ENCODE data around the gene UTRN. TPM values are rescaled to one million over a fixed set of nuclear protein-coding genes. Genes with fewer than 3 reads are reported as not detected.

UTRN gene
- total and polyA plus RNA-seq, 2 donors (not counting 1 experiment from before 2014, with no cell fraction given): 43.9 to 130 TPM

DNA sequence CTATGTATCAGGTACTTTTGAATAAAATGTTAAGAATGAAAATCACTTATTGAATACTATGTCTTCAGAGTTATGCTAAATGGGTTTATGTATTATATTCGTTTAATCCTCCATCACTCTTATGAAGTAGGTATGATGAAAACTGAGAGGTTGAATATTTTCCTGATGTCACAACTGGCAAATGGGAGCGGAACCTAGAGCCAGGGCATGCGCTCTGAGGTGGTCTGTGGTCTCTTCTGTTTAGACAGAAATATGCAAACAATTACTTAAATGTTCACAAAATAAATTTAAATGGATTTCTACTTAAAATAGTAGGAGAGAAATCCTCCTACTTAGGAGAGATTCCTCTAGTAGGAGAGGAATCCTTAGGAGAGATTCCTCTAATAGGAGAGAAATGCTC is 21.3 kb upstream of the UTRN start:
- Histone ChIP-seq H2AFZ (ENCODE audit: low read length) (no peak overlapping the region), H4K20me1 (ENCODE audit: control insufficient read depth, extremely low read depth, insufficient read depth, low read length) (no peaks in the 10 kb centered on the region), H3K4me1 (ENCODE audit: control insufficient read depth, extremely low read depth, insufficient read depth, low read length) (peaks cover 6% of the 10 kb centered on the region), H3K27ac (ENCODE audit: insufficient read depth, low read length) (peak overlapping the region; percentile 58), H3K36me3 (ENCODE audit: control insufficient read depth, insufficient read depth, low read length) (no peaks in the 10 kb centered on the region), H3K27me3 (ENCODE audit: control insufficient read depth, insufficient read depth, low read length) (no peaks in the 10 kb centered on the region), H3K4me2 (ENCODE audit: extremely low read depth, insufficient read depth, low read length) (no peak overlapping the region), H3K9ac (ENCODE audit: insufficient read depth, low read length) (no peak overlapping the region), H3K79me2 (ENCODE audit: control insufficient read depth, insufficient read depth, low read length) (no peaks in the 10 kb centered on the region), H3K9me3 (ENCODE audit: control insufficient read depth, insufficient read depth, low read depth, low read length) (no peaks in the 10 kb centered on the region), H3K4me3 (replicated peaks in 1 of 4; ENCODE audit: control extremely low read depth in 1 of 4, insufficient read depth in 1 of 4, low read depth in 3 of 4, low read length in 4 of 4) (no peak overlapping the region)
- DNase-seq (ENCODE audit: low read depth in 2 of 2): peak in 1 of 2 donors; percentile 56
- TF ChIP-seq, protein P1, sequence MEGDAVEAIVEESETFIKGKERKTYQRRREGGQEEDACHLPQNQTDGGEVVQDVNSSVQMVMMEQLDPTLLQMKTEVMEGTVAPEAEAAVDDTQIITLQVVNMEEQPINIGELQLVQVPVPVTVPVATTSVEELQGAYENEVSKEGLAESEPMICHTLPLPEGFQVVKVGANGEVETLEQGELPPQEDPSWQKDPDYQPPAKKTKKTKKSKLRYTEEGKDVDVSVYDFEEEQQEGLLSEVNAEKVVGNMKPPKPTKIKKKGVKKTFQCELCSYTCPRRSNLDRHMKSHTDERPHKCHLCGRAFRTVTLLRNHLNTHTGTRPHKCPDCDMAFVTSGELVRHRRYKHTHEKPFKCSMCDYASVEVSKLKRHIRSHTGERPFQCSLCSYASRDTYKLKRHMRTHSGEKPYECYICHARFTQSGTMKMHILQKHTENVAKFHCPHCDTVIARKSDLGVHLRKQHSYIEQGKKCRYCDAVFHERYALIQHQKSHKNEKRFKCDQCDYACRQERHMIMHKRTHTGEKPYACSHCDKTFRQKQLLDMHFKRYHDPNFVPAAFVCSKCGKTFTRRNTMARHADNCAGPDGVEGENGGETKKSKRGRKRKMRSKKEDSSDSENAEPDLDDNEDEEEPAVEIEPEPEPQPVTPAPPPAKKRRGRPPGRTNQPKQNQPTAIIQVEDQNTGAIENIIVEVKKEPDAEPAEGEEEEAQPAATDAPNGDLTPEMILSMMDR (conservative IDR thresholded peaks at IDR 0.05 in 1 of 2, IDR thresholded peaks at IDR 0.05 in 1 of 2; ENCODE audit: low read depth in 1 of 2, low read length in 2 of 2): no peak
- no peak for TF ChIP-seq EZH2 (IDR thresholded peaks at IDR 0.05; ENCODE audit: low read length, missing control alignments)

DNA sequence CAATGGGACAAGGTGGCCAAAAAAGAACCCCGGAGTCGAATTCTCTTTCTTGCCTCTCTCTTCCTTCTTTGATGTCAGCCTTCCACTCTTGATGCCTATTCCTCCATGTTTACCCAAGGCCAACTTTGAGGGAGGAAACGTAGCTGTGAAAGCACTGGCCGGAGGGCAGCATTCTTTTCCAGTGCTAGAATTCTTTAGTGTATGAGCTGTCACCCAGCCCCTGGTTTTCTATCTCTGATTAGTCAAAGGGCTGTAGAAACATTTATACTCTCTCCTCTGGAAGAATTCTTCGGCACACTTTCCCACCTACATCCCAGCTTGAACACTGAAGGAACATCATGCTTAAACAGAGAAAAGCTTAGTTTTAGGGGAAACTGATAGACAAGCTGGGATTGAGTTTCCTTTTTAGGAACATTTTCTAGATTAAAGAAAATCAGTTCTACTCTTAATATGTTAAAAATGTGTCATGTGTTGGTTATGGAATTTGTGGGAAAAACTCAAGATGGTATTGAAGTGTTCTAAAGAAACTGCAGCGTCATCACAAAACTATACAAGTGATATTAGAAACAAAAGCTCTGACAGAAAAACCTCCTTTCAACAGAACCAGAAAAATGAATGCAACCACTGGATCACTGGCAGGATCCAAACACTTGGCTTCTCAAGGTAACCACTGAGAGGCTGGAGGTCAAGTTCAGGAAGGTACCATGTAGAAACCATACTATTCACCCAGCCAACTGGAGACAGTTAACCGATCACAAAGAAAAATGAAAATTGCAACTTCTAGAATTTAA is 20.7 kb upstream of the UTRN start:
- peak overlapping the region; percentile 38 for H3K4me2 ChIP-seq (ENCODE audit: extremely low read depth, insufficient read depth, low read length)
- H3K9ac ChIP-seq (ENCODE audit: insufficient read depth, low read length): no peak overlapping the region
- no peak overlapping the region for H3K4me3 ChIP-seq (replicated peaks in 1 of 4; ENCODE audit: control extremely low read depth in 1 of 4, insufficient read depth in 1 of 4, low read depth in 3 of 4, low read length in 4 of 4)
- no peaks in the 10 kb centered on the region for H3K79me2 ChIP-seq (ENCODE audit: control insufficient read depth, insufficient read depth, low read length)
- no peaks in the 10 kb centered on the region for H3K9me3 ChIP-seq (ENCODE audit: control insufficient read depth, insufficient read depth, low read depth, low read length)
- H3K27ac ChIP-seq (ENCODE audit: insufficient read depth, low read length): peak overlapping the region; percentile 58
- H2AFZ ChIP-seq (ENCODE audit: low read length): no peak overlapping the region
- TF ChIP-seq EZH2 (IDR thresholded peaks at IDR 0.05; ENCODE audit: low read length, missing control alignments): no peak
- TF ChIP-seq, protein P1 (conservative IDR thresholded peaks at IDR 0.05 in 1 of 2, IDR thresholded peaks at IDR 0.05 in 1 of 2; ENCODE audit: low read depth in 1 of 2, low read length in 2 of 2): no peak
- H3K36me3 ChIP-seq (ENCODE audit: control insufficient read depth, insufficient read depth, low read length): no peaks in the 10 kb centered on the region
- H3K27me3 ChIP-seq (ENCODE audit: control insufficient read depth, insufficient read depth, low read length): no peaks in the 10 kb centered on the region
- peaks cover 6% of the 10 kb centered on the region for H3K4me1 ChIP-seq (ENCODE audit: control insufficient read depth, extremely low read depth, insufficient read depth, low read length)
- peak; percentile 79 to 95 for DNase-seq (ENCODE audit: low read depth in 2 of 2)
- no peaks in the 10 kb centered on the region for H4K20me1 ChIP-seq (ENCODE audit: control insufficient read depth, extremely low read depth, insufficient read depth, low read length)

DNA sequence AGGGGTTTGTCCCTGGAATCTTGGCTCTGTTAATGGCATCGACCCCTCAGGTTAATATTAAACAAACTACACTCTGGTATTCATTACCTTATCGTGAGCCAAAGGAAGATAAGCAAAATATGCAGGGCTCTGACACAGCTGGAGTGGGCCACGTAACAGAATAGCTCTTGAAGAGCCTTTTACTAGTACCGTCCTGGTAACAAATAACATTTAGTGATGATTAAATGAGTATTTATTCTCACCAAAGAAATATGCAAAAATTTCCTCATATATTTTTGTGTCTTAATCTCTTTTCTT is 20.1 kb upstream of the UTRN start:
- Histone ChIP-seq H3K27me3 (ENCODE audit: control insufficient read depth, insufficient read depth, low read length) (no peaks in the 10 kb centered on the region), H3K4me1 (ENCODE audit: control insufficient read depth, extremely low read depth, insufficient read depth, low read length) (peaks cover 6% of the 10 kb centered on the region), H3K79me2 (ENCODE audit: control insufficient read depth, insufficient read depth, low read length) (no peaks in the 10 kb centered on the region), H3K4me2 (ENCODE audit: extremely low read depth, insufficient read depth, low read length) (peak overlapping the region; percentile 38), H3K27ac (ENCODE audit: insufficient read depth, low read length) (peak overlapping the region; percentile 58), H3K4me3 (replicated peaks in 1 of 4; ENCODE audit: control extremely low read depth in 1 of 4, insufficient read depth in 1 of 4, low read depth in 3 of 4, low read length in 4 of 4) (no peak overlapping the region), H2AFZ (ENCODE audit: low read length) (no peak overlapping the region), H4K20me1 (ENCODE audit: control insufficient read depth, extremely low read depth, insufficient read depth, low read length) (no peaks in the 10 kb centered on the region), H3K9me3 (ENCODE audit: control insufficient read depth, insufficient read depth, low read depth, low read length) (no peaks in the 10 kb centered on the region), H3K36me3 (ENCODE audit: control insufficient read depth, insufficient read depth, low read length) (no peaks in the 10 kb centered on the region), H3K9ac (ENCODE audit: insufficient read depth, low read length) (no peak overlapping the region)
- no peak for TF ChIP-seq EZH2 (IDR thresholded peaks at IDR 0.05; ENCODE audit: low read length, missing control alignments)
- TF ChIP-seq, protein P1 (conservative IDR thresholded peaks at IDR 0.05 in 1 of 2, IDR thresholded peaks at IDR 0.05 in 1 of 2; ENCODE audit: low read depth in 1 of 2, low read length in 2 of 2): no peak
- DNase-seq (ENCODE audit: low read depth in 2 of 2): peak in 1 of 2 donors; percentile 83
